GM10266 (cell line): Measurements from ENCODE around the gene LIMA1.

Source experiments
- DNase-seq: peaks from one replicate; pipeline ENCODE4 v3.0.0; 2012; ENCODE audit errors: extremely low spot score
- TF ChIP-seq, protein P1 (sequence below): IDR thresholded peaks from 2 replicates; pipeline ENCODE4 v1.5.1; 2012; ENCODE audit warnings: mild to moderate bottlenecking, low read depth; ENCODE audit not compliant: control insufficient read depth, insufficient read depth; ENCODE audit errors: missing control alignments

Gene LIMA1

DNA sequence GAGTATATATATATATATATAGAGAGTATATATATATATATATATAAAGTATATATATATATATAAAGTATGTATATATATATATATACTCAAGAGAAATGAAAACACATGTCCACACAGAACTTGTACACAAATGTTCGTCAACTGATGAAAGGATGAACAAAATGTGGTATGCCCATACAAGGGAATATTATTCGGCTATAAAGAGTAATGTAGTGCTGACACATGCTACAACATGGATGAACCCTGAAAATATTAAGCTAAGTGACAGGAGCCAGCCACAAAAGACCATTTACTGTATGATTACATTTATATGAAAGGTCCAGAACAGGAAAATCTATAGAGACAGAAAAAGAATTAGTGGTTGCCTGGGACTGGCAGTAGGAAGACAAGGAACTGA, 19.5 kb downstream of the LIMA1 start:
- no peak for DNase-seq
- TF ChIP-seq, protein P1, sequence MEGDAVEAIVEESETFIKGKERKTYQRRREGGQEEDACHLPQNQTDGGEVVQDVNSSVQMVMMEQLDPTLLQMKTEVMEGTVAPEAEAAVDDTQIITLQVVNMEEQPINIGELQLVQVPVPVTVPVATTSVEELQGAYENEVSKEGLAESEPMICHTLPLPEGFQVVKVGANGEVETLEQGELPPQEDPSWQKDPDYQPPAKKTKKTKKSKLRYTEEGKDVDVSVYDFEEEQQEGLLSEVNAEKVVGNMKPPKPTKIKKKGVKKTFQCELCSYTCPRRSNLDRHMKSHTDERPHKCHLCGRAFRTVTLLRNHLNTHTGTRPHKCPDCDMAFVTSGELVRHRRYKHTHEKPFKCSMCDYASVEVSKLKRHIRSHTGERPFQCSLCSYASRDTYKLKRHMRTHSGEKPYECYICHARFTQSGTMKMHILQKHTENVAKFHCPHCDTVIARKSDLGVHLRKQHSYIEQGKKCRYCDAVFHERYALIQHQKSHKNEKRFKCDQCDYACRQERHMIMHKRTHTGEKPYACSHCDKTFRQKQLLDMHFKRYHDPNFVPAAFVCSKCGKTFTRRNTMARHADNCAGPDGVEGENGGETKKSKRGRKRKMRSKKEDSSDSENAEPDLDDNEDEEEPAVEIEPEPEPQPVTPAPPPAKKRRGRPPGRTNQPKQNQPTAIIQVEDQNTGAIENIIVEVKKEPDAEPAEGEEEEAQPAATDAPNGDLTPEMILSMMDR = no peak

- no peak for DNase-seq
- TF ChIP-seq, protein P1 = no peak
These were observed 21.7 kb downstream of the LIMA1 start for GRCh38 chr12:50261654-50262053.

GRCh38 chr12:50258167-50258551, 25.2 kb downstream of the LIMA1 start:
- TF ChIP-seq, protein P1 = no peak
- DNase-seq = no peak

GRCh38 chr12:50257236-50258166, 25.8 kb downstream of the LIMA1 start:
- TF ChIP-seq, protein P1 = no peak
- DNase-seq = no peak

- TF ChIP-seq, protein P1 = no peak
- DNase-seq = no peak
These were observed 26.6 kb downstream of the LIMA1 start for GRCh38 chr12:50256761-50257160.

- no peak for DNase-seq
- TF ChIP-seq, protein P1 = no peak
These were observed 30.2 kb downstream of the LIMA1 start for GRCh38 chr12:50252977-50253602.
